Psoas muscle (tissue), 8 donors: ENCODE data around the gene UNC5C. TPM values are rescaled to one million over a fixed set of nuclear protein-coding genes. Genes with fewer than 3 reads are reported as not detected.

Experiments used
- ATAC-seq, 4 donors: fragments of 200-7000 bp; cut with Tn5 transposase; one replicate each; pipeline ENCODE4 v1.9.1; 2020; ENCODE audit warnings: moderate library complexity in 3 of 4, mild to moderate bottlenecking in 2 of 4
- DNase-seq, 2 donors: peaks; one replicate each; pipeline ENCODE4 v3.0.0-alpha.2; 2020
- H3K27ac ChIP-seq: fragments of 200-600 bp; one replicate; pipeline ENCODE4 v1.8.0; 2022
- H3K27me3 ChIP-seq, 3 donors: fragments of 200-600 bp in 1 of 3; one replicate each; pipeline versions ENCODE4 v1.6.1 to v1.8.0; 2013 to 2022; ENCODE audit warnings: low read length in 2 of 3, mild to moderate bottlenecking in 2 of 3, moderate library complexity in 1 of 3; ENCODE audit not compliant: insufficient read depth in 3 of 3
- H3K36me3 ChIP-seq, 2 donors: fragments of 200-600 bp in 1 of 2; one replicate each; pipeline versions ENCODE4 v1.6.1 to v1.8.0; 2013 to 2022; ENCODE audit warnings: low read depth in 1 of 2, mild to moderate bottlenecking in 1 of 2, moderate library complexity in 1 of 2; ENCODE audit not compliant: insufficient read depth in 1 of 2
- H3K4me1 ChIP-seq: fragments of 200-600 bp; one replicate; pipeline ENCODE4 v1.8.0; 2022
- H3K4me3 ChIP-seq: fragments of 200-600 bp; one replicate; pipeline ENCODE4 v1.8.0; 2022; ENCODE audit warnings: mild to moderate bottlenecking
- H3K9me3 ChIP-seq: fragments of 200-600 bp; one replicate; pipeline ENCODE4 v1.8.0; 2022
- CTCF ChIP-seq: fragments of 200-600 bp; IDR thresholded peaks from one replicate; pipeline ENCODE4 v1.8.0; 2022; ENCODE audit warnings: antibody characterized with exemption
- WGBS, 3 donors: extraction: QIAGEN DNeasy Blood & Tissue Kit; methylation state at CpG; one replicate each; pipeline versions ENCODE4 v1.1.6 to v1.1.7; 2013; 5-methylcytosine and 5-hydroxymethylcytosine counted together
- intact Hi-C, 2 donors: fragments of 100-400 bp; cut with DNase I; formaldehyde crosslinking; loops; one replicate each; pipeline versions ENCODE4 v1.11.0 to v1.14.2; 2022
- polyA plus RNA-seq, 3 donors: library from polyadenylated mRNA; stranded (reverse); fragments of 200-250 nt; gene quantifications; one replicate each; pipeline ENCODE4 v1.2.3, GENCODE V29; 2013
- total RNA-seq, 4 donors: library from RNA; stranded (reverse); fragmentation: NEBNext Ultra II Directional in 2 of 4; extraction: Animal tissue kit (Norgen Biotek cat#: 25700) in 2 of 4; gene quantifications; one replicate each; pipeline versions ENCODE4 v1.2.1 to v1.2.4, GENCODE V29; 2021 to 2023
- donor health status: healthy with polysubstance abuse.
- donor health status: DM: no; HTN: no; CAD: no; lungs with moderate emphysema.
- donor health status: Bipolar disorder and iron deficiency.
- donor health status: healthy.
- donor health status: DM: yes; HTN: yes; CAD: no.
- donor health status: DM: no; HTN: no; CAD: no.
- donor health status: DM: no; HTN: no; CAD: no.
- donor health status: DM: yes; HTN: yes; CAD: no.

The UNC5C gene
- total and polyA plus RNA-seq, 7 donors = 0.04 to 1.1 (median 0.19) TPM

- no peak overlapping the region for H3K4me3 ChIP-seq
- H3K36me3 ChIP-seq = no peaks in the 10 kb centered on the region
- WGBS, 3 donors = 56 to 58% (median 57%) methylated on average over 3 of the region's 3 CpGs
- intact Hi-C loops = no loop called here
- H3K4me1 ChIP-seq = no peaks in the 10 kb centered on the region
- ATAC-seq (no peak), DNase-seq (no peak)
- H3K27ac ChIP-seq = no peak overlapping the region
- H3K9me3 ChIP-seq = no peaks in the 10 kb centered on the region
- H3K27me3 ChIP-seq = no peaks in the 10 kb centered on the region
- no peak for TF ChIP-seq CTCF
Observed at GRCh38 chr4:95371476-95372224, 177.1 kb downstream of the UNC5C start.

- TF ChIP-seq CTCF = no peak
- no peaks in the 10 kb centered on the region for H3K4me1 ChIP-seq
- no peaks in the 10 kb centered on the region for H3K9me3 ChIP-seq
- no peak overlapping the region for H3K4me3 ChIP-seq
- no peak for DNase-seq
- 57 to 73% (median 69%) methylated on average over 2 of the region's 2 CpGs for WGBS, 3 donors
- H3K27ac ChIP-seq = no peak overlapping the region
- no peak for ATAC-seq
- no peaks in the 10 kb centered on the region for H3K36me3 ChIP-seq
- H3K27me3 ChIP-seq = no peaks in the 10 kb centered on the region
- intact Hi-C loops = no loop called here
Observed at GRCh38 chr4:95367824-95368223, 180.9 kb downstream of the UNC5C start.

GRCh38 chr4:95363966-95364365, 184.8 kb downstream of the UNC5C start:
- Histone ChIP-seq H3K27ac (no peak overlapping the region), H3K27me3 (no peaks in the 10 kb centered on the region), H3K36me3 (no peaks in the 10 kb centered on the region), H3K9me3 (no peaks in the 10 kb centered on the region), H3K4me3 (no peak overlapping the region), H3K4me1 (no peaks in the 10 kb centered on the region)
- ATAC-seq (no peak), DNase-seq (no peak)
- TF ChIP-seq CTCF = no peak
- 13 to 18% (median 16%) methylated on average over 1 of the region's 1 CpG for WGBS, 3 donors
- intact Hi-C loops = no loop called here

- ATAC-seq (no peak), DNase-seq (no peak)
- intact Hi-C loops = no loop called here
- no peak overlapping the region for H3K4me3 ChIP-seq
- no peaks in the 10 kb centered on the region for H3K27me3 ChIP-seq
- H3K9me3 ChIP-seq = no peaks in the 10 kb centered on the region
- no peaks in the 10 kb centered on the region for H3K36me3 ChIP-seq
- H3K4me1 ChIP-seq = no peaks in the 10 kb centered on the region
- H3K27ac ChIP-seq = no peak overlapping the region
- TF ChIP-seq CTCF = no peak
- 59 to 70% (median 60%) methylated on average over 2 of the region's 2 CpGs for WGBS, 3 donors
Observed at GRCh38 chr4:95363559-95363925, 185.2 kb downstream of the UNC5C start.
